HK-2 (cell line): Measurements from ENCODE around the gene GNG11.

Experiments
- DNase-seq: peaks from one replicate; pipeline ENCODE4 v3.0.0-alpha.2; 2018; ENCODE audit not compliant: unreplicated experiment

Gene GNG11

GRCh38 chr7:93921607-93922566, at the start of gene GNG11:
Gene GNG11 (plus strand): TSS chr7:93921735. CDS start chr7:93922138, 403 bp downstream.
- peak; percentile 77 for DNase-seq

GRCh38 chr7:93873998-93874574, 47.4 kb upstream of the GNG11 start:
- DNase-seq: no peak

- no peak for DNase-seq
Measured at GRCh38 chr7:93877742-93878141, 43.8 kb upstream of the GNG11 start.

- no peak for DNase-seq
Measured at GRCh38 chr7:93879356-93879755, 42.2 kb upstream of the GNG11 start.

GRCh38 chr7:93882468-93882867, 39.1 kb upstream of the GNG11 start:
- DNase-seq: no peak

GRCh38 chr7:93883078-93883916, 38.2 kb upstream of the GNG11 start:
- no peak for DNase-seq

- no peak for DNase-seq
Measured at GRCh38 chr7:93883917-93884345, 37.6 kb upstream of the GNG11 start.

- DNase-seq: no peak
Measured at GRCh38 chr7:93884541-93884940, 37.0 kb upstream of the GNG11 start.

GRCh38 chr7:93889261-93889660, 32.3 kb upstream of the GNG11 start:
- DNase-seq: no peak

GRCh38 chr7:93890041-93890463, 31.5 kb upstream of the GNG11 start:
- peak; percentile 67 for DNase-seq

GRCh38 chr7:93890464-93891068, 31.0 kb upstream of the GNG11 start, which contains the start of gene TFPI2:
Gene TFPI2 (minus strand): TSS chr7:93890753. CDS start chr7:93890678, 75 bp downstream.
- peak; percentile 89 for DNase-seq

- DNase-seq: no peak
Measured at GRCh38 chr7:93894426-93894825, 27.1 kb upstream of the GNG11 start.

GRCh38 chr7:93894966-93895640, 26.4 kb upstream of the GNG11 start:
- DNase-seq: no peak

GRCh38 chr7:93895859-93896600, 25.5 kb upstream of the GNG11 start:
- DNase-seq: no peak

GRCh38 chr7:93897680-93898079, 23.9 kb upstream of the GNG11 start:
- no peak for DNase-seq

GRCh38 chr7:93902777-93903423, 18.6 kb upstream of the GNG11 start:
- DNase-seq: peak; percentile 31

- DNase-seq: no peak
Measured at GRCh38 chr7:93906267-93906666, 15.3 kb upstream of the GNG11 start, which contains the start of gene GNGT1. Gene GNGT1 (plus strand): TSS chr7:93906567. CDS start chr7:93906747, 180 bp downstream.

- no peak for DNase-seq
Measured at GRCh38 chr7:93910076-93910994, 11.2 kb upstream of the GNG11 start.
